ENCODE results near the gene KRT31.
"Not testable (repeated sequence)": the region's sequence is repeated elsewhere in the genome, so short reads cannot be mapped to it uniquely, and the experiment has no call there.

Gene KRT31

GRCh38 chr17:41430376-41430775, 33.0 kb upstream of the KRT31 start:
- H3K36me3 ChIP-seq (ENCODE audit: control insufficient read depth, insufficient read depth, low read length); H3K9ac ChIP-seq (ENCODE audit: low read depth, low read length); H3K4me1 ChIP-seq (ENCODE audit: control insufficient read depth, insufficient read depth, low read length); H3K4me3 ChIP-seq (ENCODE audit: low read depth, low read length); H3K9me3 ChIP-seq (ENCODE audit: control insufficient read depth, insufficient read depth, low read length); H3K27me3 ChIP-seq (ENCODE audit: control insufficient read depth, insufficient read depth, low read length): not testable (repeated sequence)

- H3K4me1 ChIP-seq (ENCODE audit: control insufficient read depth, insufficient read depth, low read length) = no peaks in the 10 kb centered on the region
- H3K27me3 ChIP-seq (ENCODE audit: control insufficient read depth, insufficient read depth, low read length) = no peaks in the 10 kb centered on the region
- no peaks in the 10 kb centered on the region for H3K36me3 ChIP-seq (ENCODE audit: control insufficient read depth, insufficient read depth, low read length)
- H3K4me3 ChIP-seq (ENCODE audit: low read depth, low read length) = no peak overlapping the region
- H3K9me3 ChIP-seq (ENCODE audit: control insufficient read depth, insufficient read depth, low read length) = no peaks in the 10 kb centered on the region
- H3K9ac ChIP-seq (ENCODE audit: low read depth, low read length) = no peak overlapping the region
Observed at GRCh38 chr17:41429667-41430066, 32.3 kb upstream of the KRT31 start.

- Histone ChIP-seq H3K4me1 (ENCODE audit: control insufficient read depth, insufficient read depth, low read length) (no peaks in the 10 kb centered on the region), H3K9ac (ENCODE audit: low read depth, low read length) (no peak overlapping the region), H3K4me3 (ENCODE audit: low read depth, low read length) (no peak overlapping the region), H3K9me3 (ENCODE audit: control insufficient read depth, insufficient read depth, low read length) (no peaks in the 10 kb centered on the region), H3K36me3 (ENCODE audit: control insufficient read depth, insufficient read depth, low read length) (no peaks in the 10 kb centered on the region), H3K27me3 (ENCODE audit: control insufficient read depth, insufficient read depth, low read length) (no peaks in the 10 kb centered on the region)
Observed at GRCh38 chr17:41428591-41429291, 31.3 kb upstream of the KRT31 start.

- H3K9me3 ChIP-seq (ENCODE audit: control insufficient read depth, insufficient read depth, low read length) = no peaks in the 10 kb centered on the region
Observed at GRCh38 chr17:41424111-41424635, 26.8 kb upstream of the KRT31 start, which contains the start of gene KRT37. Gene KRT37 (minus strand): TSS chr17:41424585. CDS start chr17:41424523, 62 bp downstream.

GRCh38 chr17:41422586-41422985, 25.2 kb upstream of the KRT31 start:
- H3K9ac ChIP-seq (ENCODE audit: low read depth, low read length); H3K27me3 ChIP-seq (ENCODE audit: control insufficient read depth, insufficient read depth, low read length); H3K4me1 ChIP-seq (ENCODE audit: control insufficient read depth, insufficient read depth, low read length): not testable (repeated sequence)

More at GRCh38 chr17:41424111-41424635, 26.8 kb upstream of the KRT31 start, which contains the start of gene KRT37:
- Histone ChIP-seq H3K9ac (ENCODE audit: low read depth, low read length) (no peak within 1 kb of the TSS), H3K36me3 (ENCODE audit: control insufficient read depth, insufficient read depth, low read length) (no peaks in the 10 kb centered on the region), H3K27me3 (ENCODE audit: control insufficient read depth, insufficient read depth, low read length) (no peaks in the 10 kb centered on the region), H3K4me3 (ENCODE audit: low read depth, low read length) (no peak within 1 kb of the TSS), H3K4me1 (ENCODE audit: control insufficient read depth, insufficient read depth, low read length) (no peaks in the 10 kb centered on the region)

GRCh38 chr17:41421617-41422016, 24.2 kb upstream of the KRT31 start:
- Histone ChIP-seq H3K9me3 (ENCODE audit: control insufficient read depth, insufficient read depth, low read length) (no peaks in the 10 kb centered on the region), H3K4me3 (ENCODE audit: low read depth, low read length) (no peak overlapping the region), H3K27me3 (ENCODE audit: control insufficient read depth, insufficient read depth, low read length) (no peaks in the 10 kb centered on the region), H3K9ac (ENCODE audit: low read depth, low read length) (no peak overlapping the region), H3K4me1 (ENCODE audit: control insufficient read depth, insufficient read depth, low read length) (no peaks in the 10 kb centered on the region), H3K36me3 (ENCODE audit: control insufficient read depth, insufficient read depth, low read length) (no peaks in the 10 kb centered on the region)

More at GRCh38 chr17:41422586-41422985, 25.2 kb upstream of the KRT31 start:
- not testable (repeated sequence) for H3K9me3 ChIP-seq (ENCODE audit: control insufficient read depth, insufficient read depth, low read length); H3K4me3 ChIP-seq (ENCODE audit: low read depth, low read length); H3K36me3 ChIP-seq (ENCODE audit: control insufficient read depth, insufficient read depth, low read length)

- Histone ChIP-seq H3K4me3 (ENCODE audit: low read depth, low read length) (no peak overlapping the region), H3K36me3 (ENCODE audit: control insufficient read depth, insufficient read depth, low read length) (no peaks in the 10 kb centered on the region), H3K9ac (ENCODE audit: low read depth, low read length) (no peak overlapping the region), H3K9me3 (ENCODE audit: control insufficient read depth, insufficient read depth, low read length) (no peaks in the 10 kb centered on the region), H3K4me1 (ENCODE audit: control insufficient read depth, insufficient read depth, low read length) (no peaks in the 10 kb centered on the region), H3K27me3 (ENCODE audit: control insufficient read depth, insufficient read depth, low read length) (no peaks in the 10 kb centered on the region)
Observed at GRCh38 chr17:41421116-41421515, 23.7 kb upstream of the KRT31 start.

- Histone ChIP-seq H3K9ac (ENCODE audit: low read depth, low read length) (no peak overlapping the region), H3K4me1 (ENCODE audit: control insufficient read depth, insufficient read depth, low read length) (no peaks in the 10 kb centered on the region), H3K4me3 (ENCODE audit: low read depth, low read length) (no peak overlapping the region), H3K27me3 (ENCODE audit: control insufficient read depth, insufficient read depth, low read length) (no peaks in the 10 kb centered on the region), H3K36me3 (ENCODE audit: control insufficient read depth, insufficient read depth, low read length) (no peaks in the 10 kb centered on the region), H3K9me3 (ENCODE audit: control insufficient read depth, insufficient read depth, low read length) (no peaks in the 10 kb centered on the region)
Observed at GRCh38 chr17:41420134-41420533, 22.7 kb upstream of the KRT31 start.

GRCh38 chr17:41419716-41420115, 22.3 kb upstream of the KRT31 start:
- Histone ChIP-seq H3K4me3 (ENCODE audit: low read depth, low read length) (no peak overlapping the region), H3K4me1 (ENCODE audit: control insufficient read depth, insufficient read depth, low read length) (no peaks in the 10 kb centered on the region), H3K36me3 (ENCODE audit: control insufficient read depth, insufficient read depth, low read length) (no peaks in the 10 kb centered on the region), H3K9me3 (ENCODE audit: control insufficient read depth, insufficient read depth, low read length) (no peaks in the 10 kb centered on the region), H3K9ac (ENCODE audit: low read depth, low read length) (no peak overlapping the region), H3K27me3 (ENCODE audit: control insufficient read depth, insufficient read depth, low read length) (no peaks in the 10 kb centered on the region)

GRCh38 chr17:41418116-41418860, 20.9 kb upstream of the KRT31 start:
- Histone ChIP-seq H3K9ac (ENCODE audit: low read depth, low read length) (no peak overlapping the region), H3K27me3 (ENCODE audit: control insufficient read depth, insufficient read depth, low read length) (no peaks in the 10 kb centered on the region), H3K9me3 (ENCODE audit: control insufficient read depth, insufficient read depth, low read length) (no peaks in the 10 kb centered on the region), H3K4me3 (ENCODE audit: low read depth, low read length) (no peak overlapping the region), H3K36me3 (ENCODE audit: control insufficient read depth, insufficient read depth, low read length) (no peaks in the 10 kb centered on the region), H3K4me1 (ENCODE audit: control insufficient read depth, insufficient read depth, low read length) (peaks cover 3% of the 10 kb centered on the region)

GRCh38 chr17:41417576-41418015, 20.2 kb upstream of the KRT31 start:
- Histone ChIP-seq H3K4me1 (ENCODE audit: control insufficient read depth, insufficient read depth, low read length) (peaks cover 6% of the 10 kb centered on the region), H3K36me3 (ENCODE audit: control insufficient read depth, insufficient read depth, low read length) (no peaks in the 10 kb centered on the region), H3K4me3 (ENCODE audit: low read depth, low read length) (no peak overlapping the region), H3K9ac (ENCODE audit: low read depth, low read length) (no peak overlapping the region), H3K27me3 (ENCODE audit: control insufficient read depth, insufficient read depth, low read length) (no peaks in the 10 kb centered on the region), H3K9me3 (ENCODE audit: control insufficient read depth, insufficient read depth, low read length) (no peaks in the 10 kb centered on the region)

- Histone ChIP-seq H3K4me3 (ENCODE audit: low read depth, low read length) (no peak overlapping the region), H3K4me1 (ENCODE audit: control insufficient read depth, insufficient read depth, low read length) (peaks cover 6% of the 10 kb centered on the region), H3K9ac (ENCODE audit: low read depth, low read length) (no peak overlapping the region)
Observed at GRCh38 chr17:41417127-41417526, 19.7 kb upstream of the KRT31 start.

More at GRCh38 chr17:41417127-41417526, 19.7 kb upstream of the KRT31 start:
- no peaks in the 10 kb centered on the region for H3K36me3 ChIP-seq (ENCODE audit: control insufficient read depth, insufficient read depth, low read length)
- no peaks in the 10 kb centered on the region for H3K27me3 ChIP-seq (ENCODE audit: control insufficient read depth, insufficient read depth, low read length)
- H3K9me3 ChIP-seq (ENCODE audit: control insufficient read depth, insufficient read depth, low read length) = no peaks in the 10 kb centered on the region

All from iPS-15b (cell line).